ENCODE measurements around the gene LAMB3. TPM values are rescaled to one million over a fixed set of nuclear protein-coding genes. Genes with fewer than 3 reads are reported as not detected.

The LAMB3 gene
- total RNA-seq, 1 experiment from 2014 or later: 0.28 TPM

GRCh38 chr1:209686322-209686721 is 34.1 kb upstream of the LAMB3 start:
- no peak overlapping the region for H3K56ac ChIP-seq (ENCODE audit: insufficient read length, low read depth, low read length)
- H3K36me3 Mint-ChIP-seq (ENCODE audit: insufficient read depth in 1 of 3, low read depth in 3 of 3): no peaks in the 10 kb centered on the region
- no peak overlapping the region for H2BK20ac ChIP-seq (ENCODE audit: low read depth, low read length, poor library complexity, severe bottlenecking)
- H2AFZ ChIP-seq (ENCODE audit: low read length): no peak overlapping the region
- H3K4me1 ChIP-seq (ENCODE audit: insufficient read depth, low read length): no peaks in the 10 kb centered on the region
- H2BK15ac ChIP-seq (ENCODE audit: low read depth, low read length): no peak overlapping the region
- H3K27ac Mint-ChIP-seq: no peak overlapping the region
- H3K9me3 Mint-ChIP-seq: no peaks in the 10 kb centered on the region
- H3K18ac ChIP-seq (ENCODE audit: insufficient read length, low read depth, low read length): no peak overlapping the region
- H3K79me1 ChIP-seq (ENCODE audit: insufficient read depth, low read depth, low read length, poor library complexity, severe bottlenecking): no peaks in the 10 kb centered on the region
- WGBS (ENCODE audit: extremely low coverage, insufficient read length, low lambda C conversion rate): no CpG with 5 or more reads among the region's 4 CpGs
- no peaks in the 10 kb centered on the region for H4K20me1 ChIP-seq (ENCODE audit: control insufficient read depth, insufficient read depth, insufficient read length)
- H4K8ac ChIP-seq (replicated peaks; ENCODE audit: insufficient read length, low read depth, low read length): no peak overlapping the region
- H4K91ac ChIP-seq (ENCODE audit: insufficient read length, low read depth, low read length): no peak overlapping the region
- H3K4me2 ChIP-seq (ENCODE audit: insufficient read depth, insufficient read length, low read length): no peak overlapping the region
- no peaks in the 10 kb centered on the region for H3K9me3 ChIP-seq (ENCODE audit: control insufficient read depth, low read depth, low read length)
- H3K27ac ChIP-seq (ENCODE audit: insufficient read length, low read depth, low read length): no peak overlapping the region
- TF ChIP-seq, protein P1, sequence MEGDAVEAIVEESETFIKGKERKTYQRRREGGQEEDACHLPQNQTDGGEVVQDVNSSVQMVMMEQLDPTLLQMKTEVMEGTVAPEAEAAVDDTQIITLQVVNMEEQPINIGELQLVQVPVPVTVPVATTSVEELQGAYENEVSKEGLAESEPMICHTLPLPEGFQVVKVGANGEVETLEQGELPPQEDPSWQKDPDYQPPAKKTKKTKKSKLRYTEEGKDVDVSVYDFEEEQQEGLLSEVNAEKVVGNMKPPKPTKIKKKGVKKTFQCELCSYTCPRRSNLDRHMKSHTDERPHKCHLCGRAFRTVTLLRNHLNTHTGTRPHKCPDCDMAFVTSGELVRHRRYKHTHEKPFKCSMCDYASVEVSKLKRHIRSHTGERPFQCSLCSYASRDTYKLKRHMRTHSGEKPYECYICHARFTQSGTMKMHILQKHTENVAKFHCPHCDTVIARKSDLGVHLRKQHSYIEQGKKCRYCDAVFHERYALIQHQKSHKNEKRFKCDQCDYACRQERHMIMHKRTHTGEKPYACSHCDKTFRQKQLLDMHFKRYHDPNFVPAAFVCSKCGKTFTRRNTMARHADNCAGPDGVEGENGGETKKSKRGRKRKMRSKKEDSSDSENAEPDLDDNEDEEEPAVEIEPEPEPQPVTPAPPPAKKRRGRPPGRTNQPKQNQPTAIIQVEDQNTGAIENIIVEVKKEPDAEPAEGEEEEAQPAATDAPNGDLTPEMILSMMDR (conservative IDR thresholded peaks at IDR 0.05): no peak
- peaks cover 0 to 3% of the 10 kb centered on the region in 2 experiments; a peak in 1 of 4 replicates for H3K4me1 Mint-ChIP-seq
- H2AK5ac ChIP-seq (ENCODE audit: insufficient read length, low read length): no peak overlapping the region
- H2BK12ac ChIP-seq (ENCODE audit: insufficient read length, low read depth, low read length): no peak overlapping the region
- H3T11ph ChIP-seq (ENCODE audit: low read length): no peak overlapping the region
- no peak overlapping the region for H3K23ac ChIP-seq (ENCODE audit: insufficient read length, low read depth, low read length)
- no peak overlapping the region for H2BK120ac ChIP-seq (ENCODE audit: low read depth, low read length, poor library complexity, severe bottlenecking)
- H3K4ac ChIP-seq (ENCODE audit: low read depth, low read length): no peak overlapping the region
- H3K27me3 ChIP-seq (ENCODE audit: insufficient read depth, low read length): no peaks in the 10 kb centered on the region
- no peak overlapping the region for H3K9ac ChIP-seq (ENCODE audit: extremely low read depth, insufficient read length, low read length)
- no peak overlapping the region for H3K4me3 Mint-ChIP-seq
- peaks cover 14% of the 10 kb centered on the region for H3K27me3 Mint-ChIP-seq (ENCODE audit: low read depth)
- H4K5ac ChIP-seq (ENCODE audit: insufficient read length, low read depth, low read length): no peak overlapping the region
- no peaks in the 10 kb centered on the region for H3K23me2 ChIP-seq (ENCODE audit: insufficient read length, low read depth, low read length, poor library complexity, severe bottlenecking)
- no peak overlapping the region for H3K14ac ChIP-seq (ENCODE audit: insufficient read depth, low read length)
- no peak overlapping the region for H2BK5ac ChIP-seq (ENCODE audit: insufficient read length, low read length)
- no peak for DNase-seq
- H3K79me2 ChIP-seq (ENCODE audit: insufficient read depth, low read length): no peaks in the 10 kb centered on the region
